GM18873 (cell line): ENCODE measurements around the gene NUMA1.

Source experiments
- ATAC-seq: cut with Tn5 transposase; IDR thresholded peaks from one replicate; pipeline ENCODE4 v1.9.1; 2021; ENCODE audit warnings: mild to moderate bottlenecking, moderate library complexity, moderate number of reproducible peaks; ENCODE audit not compliant: unreplicated experiment, low FRiP score

The NUMA1 gene

DNA sequence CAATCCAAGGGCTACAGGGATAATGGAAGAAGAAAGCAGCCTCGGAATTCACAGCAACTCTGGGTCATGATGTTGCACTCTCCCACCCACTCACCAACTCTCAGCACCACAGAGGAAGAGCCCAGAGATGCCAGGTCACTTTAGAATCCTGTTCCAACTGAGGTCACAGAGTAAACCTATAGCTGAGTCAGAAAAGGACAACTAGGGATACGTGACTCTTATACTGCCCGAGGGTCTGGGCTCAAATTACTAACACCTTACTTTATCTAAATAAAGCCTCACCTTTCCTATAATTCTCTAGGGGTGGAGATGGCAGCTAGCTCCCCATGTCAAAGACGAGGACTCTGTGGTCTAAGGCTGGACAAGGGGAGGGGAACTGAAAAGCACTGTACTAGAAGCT, 57.0 kb downstream of the NUMA1 start:
- no peak for ATAC-seq

GRCh38 chr11:72018171-72018570, 62.2 kb downstream of the NUMA1 start:
- no peak for ATAC-seq

DNA sequence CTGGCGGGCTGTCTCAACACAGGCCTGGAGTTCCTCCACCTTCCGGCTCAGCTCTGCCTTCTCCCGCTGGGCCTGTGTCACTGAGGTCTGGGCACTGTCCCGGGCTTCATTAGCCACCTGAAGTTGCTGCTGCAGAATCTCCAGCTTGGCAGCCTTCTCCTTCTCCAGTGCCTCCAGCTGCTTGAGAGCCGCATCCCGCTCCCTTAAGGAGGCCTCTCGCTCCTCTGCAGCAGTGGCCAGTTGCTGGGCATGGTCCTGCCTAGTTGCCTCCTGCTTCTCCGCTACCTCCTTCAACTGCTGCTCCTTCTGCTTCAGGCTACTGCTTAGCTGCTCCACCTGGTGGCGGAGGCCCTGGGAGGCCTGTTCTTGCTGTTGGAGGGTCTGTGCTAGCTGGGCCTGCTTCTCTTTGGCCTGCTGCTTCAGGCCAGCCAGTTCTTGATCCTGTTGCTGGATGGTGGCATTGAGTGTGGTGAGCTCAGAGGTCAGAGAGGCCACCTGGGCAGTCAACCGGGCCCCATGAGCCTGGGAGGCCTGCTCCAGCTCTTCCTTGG, 64.8 kb downstream of the NUMA1 start:
- ATAC-seq: no peak

DNA sequence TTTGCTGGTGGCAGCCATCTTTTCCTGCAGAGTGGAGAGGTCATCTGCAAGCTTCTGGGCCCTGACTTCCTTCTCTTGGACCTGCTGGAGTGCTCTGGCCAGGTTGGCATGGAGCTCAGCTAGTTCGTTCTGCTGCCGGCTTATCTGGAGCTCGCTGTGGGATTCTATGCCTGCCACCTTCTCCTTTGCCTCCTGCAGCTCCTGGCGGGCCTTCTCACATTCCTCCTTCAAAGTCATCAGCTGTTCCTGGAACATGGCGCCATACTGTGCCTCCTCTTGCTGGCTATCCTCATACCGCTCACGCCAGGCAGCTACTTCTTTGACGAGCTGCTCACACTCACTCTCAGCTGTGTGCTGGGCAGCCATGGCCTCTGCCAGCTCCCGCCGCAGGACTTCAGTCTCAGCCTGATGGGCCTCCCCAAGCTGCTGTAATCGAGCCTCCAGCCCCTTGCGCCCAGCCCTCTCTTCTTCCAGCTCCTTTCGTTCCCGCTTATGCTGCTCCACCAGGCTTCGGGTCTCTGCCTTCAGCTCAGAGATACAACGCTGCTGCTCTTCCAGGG, 65.5 kb downstream of the NUMA1 start:
- ATAC-seq: no peak

DNA sequence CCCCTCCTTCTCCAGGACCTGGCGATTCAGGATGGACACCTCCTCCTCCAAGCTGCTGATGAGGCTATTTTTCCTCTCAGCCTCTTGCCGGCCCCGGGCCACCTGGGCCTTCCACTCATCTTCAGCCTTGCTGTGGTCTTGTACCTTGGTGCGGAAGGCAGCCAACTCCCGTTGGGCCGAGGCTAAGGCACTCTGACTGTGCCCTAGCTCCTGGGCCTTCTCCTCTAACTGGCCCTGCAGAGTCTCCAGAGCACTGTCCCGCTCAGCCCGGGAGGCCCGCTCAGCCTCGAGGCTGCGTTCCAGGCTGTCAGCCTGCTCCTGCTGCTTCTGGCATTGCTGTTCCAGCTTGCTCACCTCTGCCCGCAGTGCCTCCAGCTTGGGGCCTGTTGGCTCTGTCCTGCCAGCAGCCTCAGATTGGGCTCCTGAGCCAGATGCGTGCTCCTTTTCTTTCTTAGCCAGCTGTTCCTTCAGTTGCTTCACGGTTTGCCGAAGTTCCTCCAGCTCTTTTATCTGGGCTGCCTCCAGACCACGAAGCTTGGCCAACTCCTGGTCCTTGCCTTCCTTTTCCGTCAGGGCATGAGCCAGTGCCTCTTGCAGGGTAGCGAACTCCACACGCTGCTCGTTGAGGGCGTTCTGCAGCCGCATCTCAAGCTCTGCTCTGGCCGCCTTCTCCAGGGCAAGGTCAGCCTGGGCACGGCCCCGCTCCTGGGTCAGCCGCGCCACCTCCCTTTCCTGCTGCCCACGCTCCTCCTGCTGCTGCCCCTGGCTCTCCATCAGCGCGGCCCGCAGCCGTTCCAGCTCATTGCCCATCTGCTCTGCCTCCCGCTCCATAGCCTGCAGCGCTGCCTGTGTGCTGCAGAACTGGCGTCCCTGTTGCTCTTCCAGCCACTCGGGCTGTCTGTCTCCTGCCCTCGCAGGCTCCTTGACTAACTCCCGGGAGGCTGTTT, 66.3 kb downstream of the NUMA1 start:
- no peak for ATAC-seq

DNA sequence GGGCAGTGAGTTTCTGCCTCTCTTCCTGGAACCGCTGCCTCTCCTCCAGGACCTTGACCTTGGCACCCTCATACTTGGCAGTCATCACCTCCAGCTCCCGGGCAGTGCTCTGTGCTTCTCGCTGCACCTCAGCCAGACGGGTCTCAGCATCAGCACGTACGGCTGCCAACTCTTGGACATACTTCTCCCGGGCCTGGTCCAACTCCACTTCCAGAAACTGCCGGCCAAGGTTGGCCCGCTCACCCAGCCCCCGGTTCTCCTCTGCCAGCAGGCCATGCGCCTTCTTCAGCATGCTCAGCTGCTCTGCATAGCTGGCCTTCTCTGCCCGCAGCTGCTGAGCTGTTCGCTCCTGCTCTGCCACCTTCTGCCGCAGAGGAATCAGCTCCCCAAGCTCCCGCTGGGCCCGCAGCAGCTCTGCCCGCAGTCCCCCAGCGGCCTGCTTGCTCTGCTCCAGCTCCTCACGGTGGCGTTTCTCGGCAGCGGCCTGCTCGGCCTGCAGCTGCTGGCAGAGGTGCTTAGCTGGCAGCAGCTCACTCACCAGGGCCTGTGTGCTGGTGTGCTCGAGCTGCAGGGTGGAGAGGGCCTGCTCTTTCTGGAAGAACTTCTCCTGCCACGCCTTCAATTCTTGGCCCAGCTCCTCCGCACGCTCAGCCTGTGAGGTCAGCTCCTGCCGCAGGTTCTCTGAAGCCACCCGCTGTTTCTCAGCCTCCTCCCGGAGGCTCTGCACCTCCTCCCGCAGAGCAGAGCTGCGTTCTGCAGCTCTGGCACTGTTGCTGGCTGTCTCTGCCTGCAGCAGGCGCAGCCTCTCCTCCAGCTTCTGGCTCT, 67.2 kb downstream of the NUMA1 start:
- no peak for ATAC-seq

- ATAC-seq: no peak
Observed at GRCh38 chr11:72012091-72012630, 68.2 kb downstream of the NUMA1 start.

DNA sequence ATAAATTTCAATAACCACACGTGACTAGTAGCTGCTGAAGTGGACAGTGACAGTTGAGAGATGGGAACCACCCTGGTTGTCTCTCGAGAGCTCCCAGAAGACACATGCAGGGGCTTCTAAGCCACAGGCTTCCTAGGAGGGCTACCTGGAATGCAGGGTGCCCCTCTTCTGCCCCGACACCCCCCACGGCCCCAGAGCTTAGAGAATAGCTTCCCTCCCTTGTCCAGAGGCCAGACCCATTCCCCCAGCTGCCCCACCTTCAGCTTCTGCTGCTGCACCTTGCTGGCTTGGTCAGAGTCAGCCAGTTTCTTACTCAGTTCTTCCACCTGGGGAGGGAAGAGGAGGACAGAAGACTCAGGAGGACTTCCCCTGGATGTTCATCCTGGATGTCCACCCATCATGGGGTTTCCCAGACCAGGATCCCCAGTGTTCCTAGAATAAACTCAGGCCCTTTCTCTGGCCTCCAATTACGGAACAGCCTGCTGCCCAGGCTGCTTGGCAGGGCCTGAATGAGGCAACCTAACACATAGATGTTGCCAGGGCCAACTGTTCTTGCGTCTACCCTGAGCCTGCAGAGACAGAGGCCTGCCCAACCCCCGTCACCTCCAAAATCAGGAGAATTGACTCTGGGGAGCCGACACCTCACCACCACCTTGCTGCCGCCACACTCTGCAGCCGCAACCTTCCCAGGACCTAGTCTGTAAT, 69.7 kb downstream of the NUMA1 start:
- ATAC-seq: no peak

DNA sequence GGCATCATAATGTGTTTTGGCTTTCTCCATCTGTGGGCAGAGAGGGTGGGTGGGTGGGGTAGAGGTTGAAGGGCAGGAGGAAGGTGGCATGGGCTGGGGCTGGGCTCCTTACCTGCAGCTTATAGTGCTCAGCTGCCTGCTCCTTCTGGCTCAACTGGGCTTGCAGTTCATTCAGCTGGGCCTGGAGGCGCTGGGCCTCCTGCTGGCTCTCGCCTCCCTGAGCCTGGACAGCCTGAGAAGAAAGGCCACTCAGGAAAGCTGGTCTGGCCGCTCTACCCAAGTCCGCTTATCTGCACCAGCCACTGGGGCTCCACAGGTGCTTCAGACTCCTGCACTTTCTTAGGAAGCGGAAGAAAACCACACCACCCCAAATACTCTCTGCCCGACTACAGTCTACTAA, 71.2 kb downstream of the NUMA1 start:
- ATAC-seq: no peak

GRCh38 chr11:72008728-72009127, 71.6 kb downstream of the NUMA1 start:
- no peak for ATAC-seq

GRCh38 chr11:72007587-72007986, 72.8 kb downstream of the NUMA1 start:
- ATAC-seq: no peak

DNA sequence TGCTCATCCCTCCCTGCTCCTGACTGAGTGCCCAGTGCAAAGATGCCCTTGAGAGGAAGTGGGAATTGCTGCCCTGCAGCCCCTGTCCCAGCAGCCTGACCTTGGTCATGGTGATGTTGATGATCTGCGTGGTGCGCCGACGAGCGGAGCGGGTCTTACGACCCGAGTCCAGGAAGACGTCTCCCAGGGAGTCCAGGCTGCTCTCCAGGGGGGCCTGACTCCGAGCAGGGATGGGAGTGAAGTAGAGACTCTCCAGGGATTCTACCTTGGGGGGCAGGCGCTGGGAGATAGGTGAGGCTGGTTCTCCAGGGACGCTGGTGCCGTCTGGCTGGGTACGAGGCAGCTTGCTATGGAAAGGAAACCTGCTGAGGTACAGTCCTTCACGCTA, 73.3 kb downstream of the NUMA1 start:
- ATAC-seq: no peak

GRCh38 chr11:72006309-72007088, 73.8 kb downstream of the NUMA1 start:
- no peak for ATAC-seq

DNA sequence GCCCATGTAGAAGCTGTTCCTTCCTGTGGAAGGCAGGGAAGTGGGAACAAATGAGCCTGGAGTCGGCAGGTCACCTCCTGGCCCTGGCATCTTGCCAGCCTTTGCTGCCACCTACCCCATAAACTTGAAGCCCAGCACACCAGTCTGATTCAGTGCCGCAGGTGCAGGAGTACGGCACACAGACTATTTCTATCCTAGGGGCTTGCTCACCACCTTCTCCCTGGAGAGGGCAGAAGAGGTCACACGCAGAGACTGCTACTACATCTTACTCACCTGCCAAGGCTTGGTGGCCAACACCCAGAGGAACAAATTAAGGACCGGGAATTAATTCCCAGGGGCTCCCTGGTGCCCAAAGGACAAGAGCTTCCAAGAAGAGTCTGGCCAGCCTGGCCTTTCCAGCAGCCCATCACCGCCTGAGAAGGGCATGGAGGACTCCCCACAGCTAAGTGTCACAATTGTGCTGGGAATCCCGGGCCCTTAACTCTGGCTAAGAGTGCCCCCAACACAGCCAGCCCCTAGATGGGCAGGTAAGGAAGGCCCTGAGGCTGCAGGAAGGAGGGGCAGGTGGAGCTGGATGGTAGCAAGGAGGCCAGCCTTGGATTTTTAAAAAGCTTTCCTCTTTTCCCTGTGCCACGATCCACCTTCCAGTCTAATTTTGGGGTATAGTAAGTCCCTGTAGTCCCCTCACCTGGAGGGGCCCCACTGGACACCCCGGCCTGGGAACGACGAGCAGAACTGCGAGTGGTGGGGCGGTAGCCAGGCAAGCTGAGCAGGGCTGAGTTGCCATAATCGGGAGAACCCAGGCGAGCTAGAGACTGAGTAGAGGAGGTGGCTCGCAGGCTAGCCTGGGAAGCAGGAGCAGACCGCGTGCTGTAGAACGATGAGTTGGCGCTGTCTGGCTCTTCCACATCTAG, 74.7 kb downstream of the NUMA1 start:
- ATAC-seq: no peak

DNA sequence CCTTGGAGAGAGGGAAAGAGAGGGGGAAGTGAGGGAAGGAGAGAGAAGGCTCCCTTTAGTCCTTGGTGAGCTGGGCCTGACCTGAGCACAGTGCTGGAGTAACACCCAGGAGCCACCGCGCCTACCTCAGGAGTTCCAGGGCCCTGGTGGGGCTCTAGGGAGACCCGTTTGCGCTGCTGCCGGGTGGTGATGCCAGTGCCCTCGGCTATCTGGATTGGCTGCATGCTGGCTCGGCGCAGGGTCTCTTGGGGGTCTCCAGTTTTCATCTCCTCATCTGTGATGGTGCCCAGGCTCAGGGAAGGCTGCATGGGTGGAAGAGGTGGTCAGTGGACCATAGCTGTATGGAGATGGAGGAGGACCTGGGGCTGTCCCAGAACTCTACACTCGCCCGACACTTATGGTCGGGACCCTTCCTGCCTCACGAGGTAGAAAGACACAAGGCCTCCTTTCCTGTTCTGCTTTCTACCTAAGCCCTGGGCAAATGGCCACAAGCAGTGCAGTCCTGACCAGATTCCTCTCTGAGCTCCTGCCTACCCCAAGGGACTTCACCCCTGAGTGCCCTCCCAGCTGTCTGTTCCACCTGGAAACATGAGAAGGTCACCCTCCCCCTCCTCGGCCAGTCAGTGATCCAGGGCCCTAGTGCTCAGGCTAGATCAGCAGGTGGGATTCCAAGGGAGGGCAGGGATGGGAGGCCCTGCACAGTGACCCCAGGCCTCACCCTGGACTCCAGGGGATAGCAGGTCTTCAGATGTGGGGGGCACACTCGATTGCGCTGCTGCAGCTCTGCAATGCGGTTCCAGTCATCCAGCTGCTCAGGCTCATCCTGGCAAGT, 75.6 kb downstream of the NUMA1 start:
- ATAC-seq: no peak

- ATAC-seq: no peak
Observed at GRCh38 chr11:72003776-72004171, 76.6 kb downstream of the NUMA1 start.
